GM12878 (cell line): ENCODE results near the gene FOXP1. TPM values are rescaled to one million over a fixed set of nuclear protein-coding genes. Genes with fewer than 3 reads are reported as not detected.

Experiments used
- ATAC-seq: fragments of 200-7000 bp; cut with Tn5 transposase; 3 replicates; pipeline ENCODE4 v1.9.1; 2020; ENCODE audit warnings: mild to moderate bottlenecking, moderate library complexity
- BruUV-seq: library from RNA; stranded (reverse); fragments of 400-500 nt; replicated peaks from 2 replicates; lab custom pipeline; 2021; lab: Mats Ljungman, UMichigan
- CTCF ChIA-PET: fragments of 300-600 bp; sonication (Branson Sonifier 250); formaldehyde crosslinking; extraction: SDS; loops from one replicate; lab custom pipeline; 2021; ENCODE audit warnings: inconsistent platforms; lab: Yijun Ruan, JAX
- POLR2A ChIA-PET: fragments of 350-600 bp; formaldehyde crosslinking; extraction: SDS; loops from one replicate; lab custom pipeline; 2021; ENCODE audit warnings: inconsistent platforms; lab: Charles Lee
- RAD21 ChIA-PET: fragments of 300-600 bp; sonication (Branson Sonifier 250); formaldehyde crosslinking; loops from one replicate; lab custom pipeline; 2023; ENCODE audit warnings: antibody characterized with exemption; ENCODE audit not compliant: unreplicated experiment; lab: Charles Lee
- SMC1A ChIA-PET: fragments of 300-600 bp; sonication (Branson Sonifier 250); formaldehyde crosslinking; loops from one replicate; lab custom pipeline; 2023; ENCODE audit not compliant: unreplicated experiment, uncharacterized antibody; lab: Charles Lee
- DNase-seq: peaks from one replicate; pipeline ENCODE4 v3.0.0-alpha.2; 2011; ENCODE audit warnings: low read depth, low spot score
- FAIRE-seq: peaks from 3 replicates; lab custom pipeline; 2011; peaks lifted over from hg19 to GRCh38; lab: Jason Lieb, UNC
- H2AFZ ChIP-seq: 2 replicates; pipeline ENCODE4 v1.6.0; 2011; ENCODE audit warnings: low read depth, low read length, control low read depth; ENCODE audit not compliant: control insufficient read depth
- H3K27ac ChIP-seq: 2 replicates; pipeline ENCODE4 v1.5.1; 2011; ENCODE audit warnings: control low read depth; ENCODE audit not compliant: control insufficient read depth, insufficient read depth
- H3K27me3 ChIP-seq, 2 experiments: replicated peaks in 1 of 2; 2 replicates each; pipeline versions ENCODE4 v1.6.0 to v1.6.1; 2011; ENCODE audit warnings: low read length in 1 of 2; ENCODE audit not compliant: control insufficient read depth in 2 of 2, insufficient read depth in 2 of 2
- H3K36me3 ChIP-seq, 2 experiments: 2 replicates each; pipeline ENCODE4 v1.5.1; 2011; ENCODE audit warnings: low read length in 1 of 2; ENCODE audit not compliant: control insufficient read depth in 2 of 2, insufficient read depth in 2 of 2
- H3K4me1 ChIP-seq: 2 replicates; pipeline ENCODE4 v1.6.1; 2011; ENCODE audit warnings: mild to moderate bottlenecking, low read length, moderate library complexity, mixed read lengths; ENCODE audit not compliant: control insufficient read depth, insufficient read depth
- H3K4me2 ChIP-seq: 2 replicates; pipeline ENCODE4 v1.6.0; 2011; ENCODE audit warnings: control low read depth; ENCODE audit not compliant: control insufficient read depth, insufficient read depth
- H3K4me3 ChIP-seq: fragments of 200-600 bp; sonication (generic); 2 replicates; pipeline ENCODE4 v1.5.1; 2016
- H3K79me2 ChIP-seq: 2 replicates; pipeline ENCODE4 v1.6.0; 2011; ENCODE audit warnings: low read length; ENCODE audit not compliant: control insufficient read depth, insufficient read depth
- H3K9ac ChIP-seq: 2 replicates; pipeline ENCODE4 v1.8.0; 2011; ENCODE audit warnings: low read length, control low read depth, mixed read lengths; ENCODE audit not compliant: control insufficient read depth, insufficient read depth
- H3K9me3 ChIP-seq: replicated peaks from 3 replicates; pipeline ENCODE4 v1.5.1; 2011; ENCODE audit warnings: mild to moderate bottlenecking, low read length; ENCODE audit not compliant: control insufficient read depth, insufficient read depth
- H4K20me1 ChIP-seq: 2 replicates; pipeline ENCODE4 v1.6.0; 2011; ENCODE audit not compliant: control insufficient read depth, insufficient read depth
- BCLAF1 ChIP-seq: fragments of 450-650 bp; IDR thresholded peaks from 2 replicates; pipeline ENCODE4 v1.6.1; 2017; ENCODE audit warnings: antibody characterized with exemption, mild to moderate bottlenecking, moderate library complexity
- CBX5 ChIP-seq: sonication (generic); IDR thresholded peaks from 2 replicates; pipeline ENCODE4 v1.6.1; 2016; ENCODE audit warnings: low read depth, moderate library complexity, mild to moderate bottlenecking, inconsistent platforms
- CREB1 ChIP-seq: IDR thresholded peaks from 2 replicates; pipeline ENCODE4 v1.6.1; 2012; ENCODE audit warnings: low read depth, mild to moderate bottlenecking, inconsistent platforms
- FOXK2 ChIP-seq: fragments of 450-650 bp; IDR thresholded peaks from 2 replicates; pipeline ENCODE4 v1.6.1; 2017; ENCODE audit warnings: mild to moderate bottlenecking, moderate library complexity
- FOXM1 ChIP-seq: IDR thresholded peaks from 2 replicates; pipeline ENCODE4 v1.6.1; 2012; ENCODE audit warnings: low read depth, mild to moderate bottlenecking, inconsistent platforms, low read length, moderate library complexity
- HSF1 ChIP-seq: fragments of 150-350 bp; IDR thresholded peaks from 2 replicates; pipeline ENCODE4 v1.6.1; 2014; ENCODE audit warnings: mild to moderate bottlenecking, low read depth, low read length
- IKZF1 ChIP-seq: fragments of 450-650 bp; conservative IDR thresholded peaks from 2 replicates; pipeline ENCODE4 v1.6.1; 2017; ENCODE audit warnings: antibody characterized with exemption, mild to moderate bottlenecking
- MEF2B ChIP-seq: fragments of 450-650 bp; IDR thresholded peaks from 2 replicates; pipeline ENCODE4 v1.6.1; 2018; ENCODE audit warnings: mild to moderate bottlenecking, moderate library complexity; ENCODE audit not compliant: partially characterized antibody, poor library complexity, severe bottlenecking
- NR2C1 ChIP-seq: fragments of 450-650 bp; IDR thresholded peaks from 2 replicates; pipeline ENCODE4 v1.6.1; 2017; ENCODE audit warnings: antibody characterized with exemption, mild to moderate bottlenecking, moderate library complexity
- SMARCA5 ChIP-seq: fragments of 450-650 bp; IDR thresholded peaks from 2 replicates; pipeline ENCODE4 v1.6.1; 2017; ENCODE audit warnings: mild to moderate bottlenecking
- SPI1 ChIP-seq: IDR thresholded peaks from 2 replicates; pipeline ENCODE4 v1.6.1; 2011; ENCODE audit warnings: low read depth, mild to moderate bottlenecking, low read length, moderate library complexity, borderline replicate concordance; ENCODE audit not compliant: insufficient read depth
- WGBS: methylation state at CpG from one replicate; pipeline ENCODE4 v1.1.6; 2016; ENCODE audit warnings: low lambda C conversion rate; ENCODE audit not compliant: insufficient replicate concordance, insufficient coverage; ENCODE audit errors: missing lambda C conversion rate; 5-methylcytosine and 5-hydroxymethylcytosine counted together
- in situ Hi-C: fragments of 300-500 bp; cut with MboI; formaldehyde crosslinking; loops from 9 replicates; pipeline ENCODE4 v1.14.3; 2018; ENCODE audit warnings: mixed read lengths
- intact Hi-C: fragments of 100-400 bp; cut with micrococcal nuclease; formaldehyde crosslinking; loops from one replicate; pipeline ENCODE4 v1.14.2; 2022; ENCODE audit not compliant: unreplicated experiment
- polyA plus RNA-seq, 11 experiments: library from polyadenylated mRNA; depleted of rRNA in 4 of 11; unstranded in 6 of 11; stranded (reverse) in 5 of 11; fragments of >200 nt; fragmentation: Nextera tagmentation in 4 of 11; fragmentation: Illumina TruSeq in 1 of 11; extraction: Ambion mirVana in 4 of 11; extraction: Trizol in 1 of 11; gene quantifications; 1 replicate in 1 of 11; 2 replicates in 10 of 11; pipeline versions ENCODE4 v1.2.1 to v1.2.3, GENCODE V29; 2011 to 2016; ENCODE audit warnings: inconsistent platforms in 2 of 11, missing spikeins in 2 of 11, low read depth in 1 of 11
- total RNA-seq, 4 experiments: library from RNA; depleted of rRNA in 3 of 4; stranded (reverse); fragments of >200 nt in 3 of 4; fragmentation: Illumina TruSeq in 1 of 4; extraction: Trizol in 1 of 4; gene quantifications; 2 replicates each; pipeline versions ENCODE4 v1.2.1 to v1.2.3, GENCODE V29; 2013 to 2021

Gene FOXP1
- total and polyA plus RNA-seq, 10 of the 15 experiments (the other 5 are each of a cell fraction or from before 2014, with no cell fraction given): 0.05 to 1.6 (median 0.20) TPM; not detected in 1

DNA sequence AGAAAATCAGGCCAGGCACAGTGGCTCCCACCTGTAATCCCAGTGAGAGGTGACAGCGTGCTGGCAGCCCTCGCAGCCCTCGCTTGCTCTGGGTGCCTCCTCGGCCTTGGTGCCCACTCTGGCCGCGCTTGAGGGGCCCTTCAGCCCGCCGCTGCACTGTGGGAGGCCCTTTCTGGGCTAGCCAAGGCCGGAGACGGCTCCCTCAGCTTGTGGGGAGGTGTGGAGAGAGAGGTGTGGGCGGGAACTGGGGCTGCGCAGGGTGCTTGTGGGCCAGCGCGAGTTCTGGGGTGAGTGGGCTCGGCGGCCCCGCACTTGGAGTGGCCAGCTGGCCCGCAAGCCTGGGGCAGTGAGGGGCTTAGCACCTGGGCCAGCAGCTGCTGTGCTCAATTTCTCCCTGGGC, 252.6 kb downstream of the FOXP1 start:
- no peak overlapping the region for H3K4me2 ChIP-seq
- H3K4me3 ChIP-seq: no peak overlapping the region
- no peak overlapping the region for H2AFZ ChIP-seq
- intact Hi-C loops: no loop called here
- SMC1A ChIA-PET: no interaction called here
- H4K20me1 ChIP-seq: no peaks in the 10 kb centered on the region
- no peaks in the 10 kb centered on the region for H3K36me3 ChIP-seq
- H3K79me2 ChIP-seq: no peaks in the 10 kb centered on the region
- ATAC-seq: no peak
- BruUV-seq: no TSS peak
- DNase-seq: no peak
- POLR2A ChIA-PET: no interaction called here
- TF ChIP-seq FOXK2 (no peak), FOXM1 (no peak), SPI1 (no peak), IKZF1 (no peak), BCLAF1 (no peak), SMARCA5 (no peak), CBX5 (no peak), MEF2B (no peak), HSF1 (no peak), CREB1 (no peak), NR2C1 (no peak)
- FAIRE-seq: no peak
- RAD21 ChIA-PET: no interaction called here
- in situ Hi-C loops: no loop called here
- no peaks in the 10 kb centered on the region for H3K27me3 ChIP-seq
- no peak overlapping the region for H3K27ac ChIP-seq
- H3K9ac ChIP-seq: no peak overlapping the region
- H3K9me3 ChIP-seq: no peaks in the 10 kb centered on the region; the same call in 2 of the 3 replicates
- 62% methylated on average over 18 of the region's 18 CpGs for WGBS
- no peaks in the 10 kb centered on the region for H3K4me1 ChIP-seq
- CTCF ChIA-PET: no interaction called here
